GM12873 (cell line): Measurements from ENCODE around the gene KHDC1.

Experiments used
- TF ChIP-seq, protein P1 (sequence below): IDR thresholded peaks from 2 replicates; pipeline ENCODE4 v1.5.1; 2012; ENCODE audit warnings: low read depth, mild to moderate bottlenecking, moderate library complexity, low read length, control low read depth; ENCODE audit not compliant: insufficient read depth; ENCODE audit errors: missing control alignments

KHDC1 gene

GRCh38 chr6:73293331-73293730, 30.3 kb upstream of the KHDC1 start:
- TF ChIP-seq, protein P1, sequence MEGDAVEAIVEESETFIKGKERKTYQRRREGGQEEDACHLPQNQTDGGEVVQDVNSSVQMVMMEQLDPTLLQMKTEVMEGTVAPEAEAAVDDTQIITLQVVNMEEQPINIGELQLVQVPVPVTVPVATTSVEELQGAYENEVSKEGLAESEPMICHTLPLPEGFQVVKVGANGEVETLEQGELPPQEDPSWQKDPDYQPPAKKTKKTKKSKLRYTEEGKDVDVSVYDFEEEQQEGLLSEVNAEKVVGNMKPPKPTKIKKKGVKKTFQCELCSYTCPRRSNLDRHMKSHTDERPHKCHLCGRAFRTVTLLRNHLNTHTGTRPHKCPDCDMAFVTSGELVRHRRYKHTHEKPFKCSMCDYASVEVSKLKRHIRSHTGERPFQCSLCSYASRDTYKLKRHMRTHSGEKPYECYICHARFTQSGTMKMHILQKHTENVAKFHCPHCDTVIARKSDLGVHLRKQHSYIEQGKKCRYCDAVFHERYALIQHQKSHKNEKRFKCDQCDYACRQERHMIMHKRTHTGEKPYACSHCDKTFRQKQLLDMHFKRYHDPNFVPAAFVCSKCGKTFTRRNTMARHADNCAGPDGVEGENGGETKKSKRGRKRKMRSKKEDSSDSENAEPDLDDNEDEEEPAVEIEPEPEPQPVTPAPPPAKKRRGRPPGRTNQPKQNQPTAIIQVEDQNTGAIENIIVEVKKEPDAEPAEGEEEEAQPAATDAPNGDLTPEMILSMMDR = no peak

DNA sequence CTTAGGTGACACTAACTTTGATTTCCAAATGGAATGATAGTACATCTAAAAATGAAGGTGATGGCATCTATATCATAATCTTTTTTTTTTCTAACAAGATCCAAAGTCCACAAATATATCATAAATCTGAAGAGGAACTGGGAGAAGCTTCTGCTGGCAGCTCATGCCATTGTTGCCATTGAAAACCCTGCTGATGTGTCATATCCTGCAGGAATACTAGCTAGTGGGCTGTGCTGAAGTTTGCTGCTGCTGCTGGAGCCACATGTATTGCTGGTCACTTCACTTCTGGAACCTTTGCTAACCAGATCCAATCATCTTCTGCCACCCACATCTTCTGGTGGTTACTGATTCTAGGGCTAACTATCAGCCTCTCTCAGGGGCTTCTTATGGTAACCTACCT, 27.4 kb upstream of the KHDC1 start:
- TF ChIP-seq, protein P1 = no peak

DNA sequence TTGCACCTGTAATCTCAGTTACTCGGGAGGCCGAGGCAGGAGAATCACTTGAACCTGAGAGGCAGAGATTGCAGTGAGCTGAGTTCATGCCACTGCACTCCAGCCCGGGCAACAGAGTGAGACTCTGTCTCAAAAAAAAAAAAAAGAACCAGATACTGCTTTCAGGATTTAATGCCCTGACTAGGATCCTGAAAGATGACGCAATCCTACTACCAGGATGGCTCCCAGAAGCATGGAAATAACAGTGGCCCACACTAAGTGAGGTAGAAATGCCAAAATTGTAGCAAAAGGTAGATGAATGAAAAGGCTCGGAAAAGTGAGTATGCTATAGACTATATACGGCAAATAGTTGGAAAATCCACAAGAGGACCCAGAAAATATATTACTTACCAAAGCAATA, 23.8 kb upstream of the KHDC1 start:
- TF ChIP-seq, protein P1 = no peak

- TF ChIP-seq, protein P1 = peak; percentile 36
These were observed 22.8 kb upstream of the KHDC1 start for GRCh38 chr6:73285674-73286283.

DNA sequence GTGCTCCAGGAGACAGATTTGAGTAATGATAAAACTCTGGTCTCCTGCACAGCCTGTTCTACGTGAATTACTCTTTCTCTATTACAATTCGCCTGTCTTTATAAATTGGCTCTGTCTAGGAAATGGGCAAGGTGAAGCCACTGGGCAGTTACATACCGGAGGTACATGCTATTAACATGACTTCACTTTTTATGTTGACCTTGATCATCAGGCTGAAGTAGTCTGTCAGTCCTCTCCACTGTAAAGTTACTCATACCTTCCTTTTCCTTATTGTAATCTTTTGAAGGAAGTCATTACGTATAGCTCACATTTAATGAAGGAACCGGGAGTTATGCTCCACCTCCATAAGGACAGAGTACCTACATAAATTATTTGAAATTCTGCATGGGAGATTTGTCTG, 19.9 kb upstream of the KHDC1 start:
- TF ChIP-seq, protein P1 = no peak

DNA sequence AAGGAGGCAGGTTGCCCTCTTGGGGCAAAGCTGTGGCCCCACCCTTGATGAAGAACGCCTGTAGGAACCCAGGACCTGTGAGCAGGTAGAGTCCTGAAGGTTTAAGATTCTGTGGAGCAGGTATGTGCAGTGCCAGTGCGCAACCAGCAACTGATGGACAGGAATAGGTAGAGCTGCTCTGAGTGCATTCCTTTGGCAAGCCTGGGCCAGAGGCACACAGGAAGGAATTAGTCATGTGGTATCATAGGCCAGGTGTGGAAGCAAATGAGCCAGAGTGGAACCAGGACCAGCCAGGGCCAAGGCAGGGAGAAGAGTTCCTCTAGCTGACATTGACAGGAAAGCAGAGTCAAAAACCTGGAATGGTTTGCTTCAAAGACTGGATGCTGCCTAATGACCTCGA, 1.4 kb upstream of the KHDC1 start:
- TF ChIP-seq, protein P1 = no peak

DNA sequence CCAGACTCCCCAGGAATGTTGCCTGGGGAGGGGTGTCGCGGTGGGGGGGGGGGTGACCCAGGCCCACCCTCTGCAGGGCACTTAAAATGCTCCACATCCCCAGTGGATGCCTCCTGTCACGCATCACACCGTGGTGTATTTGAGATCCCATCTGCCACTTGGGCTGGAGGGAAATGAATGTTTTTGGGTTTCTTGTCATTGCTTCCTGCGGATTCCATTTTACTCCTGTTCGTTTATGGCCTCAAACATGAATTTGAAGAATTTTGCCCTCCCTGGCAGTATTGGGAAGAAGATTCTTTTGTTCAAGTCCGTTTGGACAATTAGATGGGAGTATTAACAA, 544 bp upstream of the KHDC1 start:
- TF ChIP-seq, protein P1 = no peak
